ENCODE results near the gene TTI1.

Gene TTI1

GRCh38 chr20:37988306-37988954 is 44.8 kb downstream of the TTI1 start:
- DNase-seq (ENCODE audit: low read depth, low spot score) = no peak

- DNase-seq (ENCODE audit: low read depth, low spot score) = no peak
Measured at GRCh38 chr20:37987602-37988290, 45.5 kb downstream of the TTI1 start.

DNA sequence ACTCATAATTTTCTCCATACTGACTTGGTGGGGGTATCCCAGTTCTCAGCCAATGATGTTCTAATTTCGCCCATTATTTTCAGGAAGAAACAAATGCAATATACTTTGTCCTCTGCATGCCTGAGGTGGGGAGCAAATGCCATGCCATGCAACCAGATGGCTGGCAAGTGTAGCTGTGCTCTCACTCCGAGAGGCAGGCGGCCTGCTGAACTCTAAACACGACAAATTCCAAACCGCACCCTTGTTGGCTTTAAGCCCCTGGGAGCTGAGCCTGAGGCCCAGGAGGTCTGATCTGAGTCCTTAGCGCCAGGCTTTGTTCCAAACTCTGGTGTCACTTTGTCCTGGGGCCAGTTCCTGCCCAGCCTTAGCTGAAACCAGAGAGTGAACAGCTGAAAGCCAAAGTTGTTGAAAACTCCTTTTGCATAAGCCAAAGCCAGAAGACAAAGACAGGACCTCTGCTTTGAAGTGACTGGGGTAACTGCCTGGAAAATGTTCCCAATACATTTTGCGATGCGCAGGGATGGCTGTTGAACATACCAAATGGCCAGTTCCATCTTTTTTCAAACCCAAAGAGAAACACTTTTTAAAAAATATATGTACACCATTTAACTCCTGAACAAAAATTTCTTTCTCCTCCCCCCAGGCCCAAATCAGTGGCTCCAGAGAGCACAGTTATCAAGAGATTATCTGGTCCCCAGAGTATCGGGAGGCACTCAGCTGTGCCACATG is 46.2 kb downstream of the TTI1 start:
- no peak for DNase-seq (ENCODE audit: low read depth, low spot score)

GRCh38 chr20:37986044-37986858 is 47.0 kb downstream of the TTI1 start:
- no peak for DNase-seq (ENCODE audit: low read depth, low spot score)

DNA sequence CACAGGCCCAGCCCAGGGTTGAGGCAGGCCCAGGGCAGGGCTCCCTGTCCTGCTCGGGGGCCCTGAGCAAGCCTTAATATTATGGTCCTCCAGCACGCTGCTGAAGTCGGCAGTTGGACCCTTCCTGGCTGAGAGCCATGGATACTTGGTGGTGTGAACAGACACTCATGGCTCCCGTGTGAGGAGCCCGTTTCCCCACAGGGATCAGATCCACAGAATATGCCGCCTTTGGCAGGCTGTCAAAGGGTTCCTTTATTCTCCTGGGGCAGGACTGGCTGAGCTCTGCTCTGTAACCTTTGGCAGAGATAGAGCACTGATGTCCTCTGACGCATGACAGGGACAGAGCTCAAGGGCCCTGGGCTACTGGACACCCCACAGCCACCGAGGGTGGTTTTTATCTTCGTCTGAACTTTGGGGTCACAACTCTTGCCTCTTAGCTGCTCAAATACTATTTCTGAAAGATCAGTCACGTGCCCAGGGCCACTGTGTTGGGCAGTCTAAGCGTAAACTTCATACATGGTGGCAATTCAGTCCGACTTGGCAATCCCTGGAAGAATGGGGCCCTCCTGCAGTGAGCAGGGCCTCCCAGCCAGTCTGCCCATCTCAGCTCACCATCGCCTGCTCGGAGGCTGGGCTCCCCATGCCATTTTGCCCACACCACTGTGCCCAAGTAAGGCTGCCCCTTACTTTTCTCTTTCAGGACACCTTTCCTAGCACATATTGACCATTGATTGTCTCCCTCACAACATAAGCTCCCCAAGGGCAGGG is 49.1 kb downstream of the TTI1 start:
- no peak for DNase-seq (ENCODE audit: low read depth, low spot score)

- DNase-seq (ENCODE audit: low read depth, low spot score) = no peak
Measured at GRCh38 chr20:37983286-37983685, 50.0 kb downstream of the TTI1 start.

DNA sequence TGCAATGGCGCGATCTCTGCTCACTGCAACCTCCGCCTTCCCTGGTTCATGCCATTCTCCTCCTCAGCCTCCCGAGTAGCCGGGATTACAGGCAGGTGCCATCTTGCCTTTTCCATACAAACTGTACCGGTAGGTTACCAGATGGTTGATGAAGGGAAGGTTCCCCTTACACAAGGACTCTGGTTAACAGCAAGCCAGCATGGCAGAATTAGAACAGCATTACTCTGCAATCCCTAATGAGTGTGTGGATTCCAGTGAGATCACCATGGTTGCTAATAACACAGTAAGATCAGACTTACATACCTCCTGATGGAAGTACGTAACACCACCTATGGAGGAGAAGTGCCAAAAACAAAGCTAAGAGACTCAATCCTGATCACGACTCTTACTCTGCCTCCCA is 51.7 kb downstream of the TTI1 start:
- DNase-seq (ENCODE audit: low read depth, low spot score) = no peak

DNA sequence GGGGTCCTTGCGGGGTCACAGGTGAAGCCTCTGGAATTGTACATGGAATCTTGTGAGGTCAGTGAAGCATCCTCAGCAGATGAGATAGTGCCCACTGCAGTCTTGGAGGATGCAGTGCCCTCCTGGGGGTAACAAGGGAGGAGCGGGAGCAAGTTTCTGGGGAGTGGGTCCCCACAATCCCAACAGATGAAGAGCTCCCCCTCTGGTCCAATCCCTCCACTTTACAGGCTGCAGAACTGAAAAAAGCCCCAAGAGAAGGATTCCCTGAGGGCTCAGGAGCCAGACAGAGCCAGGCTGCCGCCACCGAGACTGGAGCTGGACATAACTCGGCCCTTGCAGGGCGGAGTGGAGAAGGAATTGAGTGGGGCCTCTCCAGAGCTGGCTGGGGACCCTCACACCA is 52.4 kb downstream of the TTI1 start:
- DNase-seq (ENCODE audit: low read depth, low spot score) = no peak

GRCh38 chr20:37980383-37980782 is 52.9 kb downstream of the TTI1 start:
- DNase-seq (ENCODE audit: low read depth, low spot score) = no peak

DNA sequence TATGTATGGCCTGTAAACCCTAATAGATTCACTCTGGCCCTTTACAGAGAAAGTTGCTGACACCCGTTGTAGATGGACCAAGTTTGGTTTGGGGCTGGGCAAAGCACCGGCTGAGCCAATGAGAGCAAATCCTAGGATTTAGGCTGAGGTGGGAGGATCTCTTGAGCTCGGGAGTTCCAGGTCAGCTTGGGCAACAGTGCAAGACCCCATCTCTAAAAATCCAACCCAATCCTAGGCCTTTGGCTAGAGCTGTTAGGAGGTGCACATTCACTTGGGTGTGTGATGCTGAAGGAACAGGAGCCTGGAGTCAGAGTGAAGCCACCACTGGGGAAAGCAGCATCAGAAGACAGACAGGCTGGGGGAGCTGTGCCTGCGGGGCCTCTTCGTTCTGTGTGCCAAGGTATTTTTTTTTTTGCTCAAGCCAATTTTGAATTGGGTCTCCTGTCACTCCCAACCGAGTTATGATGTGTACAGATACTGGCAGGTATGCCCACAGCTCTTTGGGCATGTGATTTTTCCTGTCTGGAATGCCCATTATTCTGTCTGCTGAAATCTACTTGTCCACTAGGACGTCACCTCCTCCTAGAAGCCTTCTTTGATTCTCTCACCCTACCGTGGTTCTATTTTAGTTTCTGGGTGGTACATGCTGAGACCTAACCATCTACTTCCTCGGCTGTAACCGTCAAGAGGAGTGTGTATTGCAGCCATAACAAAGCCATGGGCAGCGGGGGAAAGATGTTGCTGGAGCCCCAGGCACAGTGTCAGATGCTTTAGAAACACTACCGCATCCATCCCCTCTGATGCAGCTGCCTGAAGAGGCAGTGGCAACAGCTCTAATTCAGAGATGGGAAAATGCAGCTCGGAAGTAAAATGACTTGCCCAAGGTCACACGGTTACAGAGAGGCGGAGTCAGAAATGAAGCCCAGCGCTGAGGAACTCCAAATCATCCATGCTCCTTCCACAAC is 54.0 kb downstream of the TTI1 start:
- DNase-seq (ENCODE audit: low read depth, low spot score) = no peak

DNA sequence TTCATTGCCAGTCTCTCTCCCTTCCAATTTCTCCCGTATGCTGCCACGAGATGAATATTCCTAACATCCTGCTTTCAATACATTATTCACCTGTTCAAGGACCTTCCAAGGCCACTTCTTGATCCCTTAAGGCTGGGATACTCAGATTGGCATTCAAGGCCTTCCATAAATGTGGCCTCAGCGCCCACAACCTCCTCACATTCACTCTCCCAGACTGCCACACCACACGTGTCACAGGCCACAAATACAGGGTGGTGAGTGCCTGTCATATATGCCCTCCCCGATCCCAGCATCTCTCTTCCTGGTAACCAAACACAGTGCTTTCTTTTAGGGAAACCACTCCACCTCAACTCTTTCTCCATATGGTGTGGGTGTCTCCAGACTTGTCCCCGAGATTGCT is 55.5 kb downstream of the TTI1 start:
- DNase-seq (ENCODE audit: low read depth, low spot score) = no peak

DNA sequence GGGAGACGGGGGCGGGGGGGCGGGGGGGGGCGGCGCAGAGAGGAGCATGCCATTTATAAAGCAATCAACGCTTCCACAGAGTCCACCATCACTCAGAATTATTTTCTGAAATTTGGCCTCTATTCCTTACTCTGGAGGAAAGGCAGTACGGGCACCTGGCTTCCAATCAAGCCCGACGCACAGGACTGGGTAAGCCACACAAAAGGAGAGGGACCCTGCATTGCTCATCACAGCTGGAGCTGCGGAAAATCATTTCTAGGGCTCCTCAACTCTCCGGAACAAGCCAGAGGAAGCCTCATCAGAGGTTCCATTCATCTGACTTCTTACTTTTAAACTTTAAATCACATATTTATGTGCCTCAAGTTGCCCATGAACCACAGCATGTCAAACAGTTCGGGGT is 55.9 kb downstream of the TTI1 start:
- no peak for DNase-seq (ENCODE audit: low read depth, low spot score)

GRCh38 chr20:37976887-37977286 is 56.4 kb downstream of the TTI1 start:
- DNase-seq (ENCODE audit: low read depth, low spot score) = no peak

GRCh38 chr20:37973059-37973910 is 60.0 kb downstream of the TTI1 start:
- no peak for DNase-seq (ENCODE audit: low read depth, low spot score)

- DNase-seq (ENCODE audit: low read depth, low spot score) = no peak
Measured at GRCh38 chr20:37972256-37973058, 60.8 kb downstream of the TTI1 start.

DNA sequence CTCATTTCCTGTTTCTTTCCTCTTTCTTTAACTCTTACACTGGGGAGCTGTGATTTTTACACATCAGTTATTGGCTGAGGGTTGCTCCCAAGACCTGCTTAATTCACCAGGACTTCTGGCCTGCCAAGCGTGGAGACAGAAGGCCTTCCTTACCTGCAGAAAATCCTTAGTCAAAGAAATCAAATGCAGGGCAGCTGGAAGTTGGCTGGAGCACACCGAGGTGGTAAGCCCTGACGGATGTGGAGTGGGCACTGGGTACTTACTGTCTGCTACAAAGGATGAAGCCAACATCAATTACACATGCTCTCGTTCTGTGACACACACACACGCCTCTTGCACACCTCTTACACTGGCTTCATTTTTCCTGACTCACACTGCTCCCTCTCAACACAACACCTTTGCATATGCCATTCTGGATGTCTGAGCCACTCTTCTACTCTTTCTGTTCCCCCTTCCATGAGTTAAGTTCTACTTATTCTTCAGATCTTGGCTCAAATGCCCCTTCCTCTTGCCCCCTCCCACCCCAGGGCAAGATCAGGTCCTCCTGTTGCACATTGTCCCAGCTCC is 61.6 kb downstream of the TTI1 start:
- no peak for DNase-seq (ENCODE audit: low read depth, low spot score)

GRCh38 chr20:37970856-37971245 is 62.4 kb downstream of the TTI1 start:
- no peak for DNase-seq (ENCODE audit: low read depth, low spot score)
